ENCODE results near the gene CEP76.
"Not testable (repeated sequence)": the region's sequence is repeated elsewhere in the genome, so short reads cannot be mapped to it uniquely, and the experiment has no call there.

Gene CEP76

GRCh38 chr18:12654971-12655370, 47.6 kb downstream of the CEP76 start:
- TF ChIP-seq CTCF (IDR thresholded peaks at IDR 0.05; ENCODE audit: low read depth, low read length) = no peak
- DNase-seq (ENCODE audit: extremely low read depth, low read depth) = no peak

- peak; percentile 52 for DNase-seq (ENCODE audit: extremely low read depth, low read depth)
- no peak for TF ChIP-seq CTCF (IDR thresholded peaks at IDR 0.05; ENCODE audit: low read depth, low read length)
Observed at GRCh38 chr18:12652861-12653401, 49.6 kb downstream of the CEP76 start.

- no peak for DNase-seq (ENCODE audit: extremely low read depth, low read depth)
- TF ChIP-seq CTCF (IDR thresholded peaks at IDR 0.05; ENCODE audit: low read depth, low read length) = no peak
Observed at GRCh38 chr18:12651651-12652050, 50.9 kb downstream of the CEP76 start.

GRCh38 chr18:12647773-12648172, 54.8 kb downstream of the CEP76 start:
- TF ChIP-seq CTCF (IDR thresholded peaks at IDR 0.05; ENCODE audit: low read depth, low read length) = no peak
- no peak for DNase-seq (ENCODE audit: extremely low read depth, low read depth)

GRCh38 chr18:12645751-12646203, 56.7 kb downstream of the CEP76 start:
- no peak for DNase-seq (ENCODE audit: extremely low read depth, low read depth)
- no peak for TF ChIP-seq CTCF (IDR thresholded peaks at IDR 0.05; ENCODE audit: low read depth, low read length)

- no peak for TF ChIP-seq CTCF (IDR thresholded peaks at IDR 0.05; ENCODE audit: low read depth, low read length)
- DNase-seq (ENCODE audit: extremely low read depth, low read depth) = no peak
Observed at GRCh38 chr18:12645254-12645653, 57.3 kb downstream of the CEP76 start.

GRCh38 chr18:12643756-12644155, 58.8 kb downstream of the CEP76 start:
- not testable (repeated sequence) for DNase-seq (ENCODE audit: extremely low read depth, low read depth)

GRCh38 chr18:12640881-12641200, 61.7 kb downstream of the CEP76 start:
- no peak for TF ChIP-seq CTCF (IDR thresholded peaks at IDR 0.05; ENCODE audit: low read depth, low read length)
- no peak for DNase-seq (ENCODE audit: extremely low read depth, low read depth)
